ENCODE data around the gene DNAI1. TPM values are rescaled to one million over a fixed set of nuclear protein-coding genes. Genes with fewer than 3 reads are reported as not detected.

The DNAI1 gene
- total and polyA plus RNA-seq, 10 of the 15 experiments (the other 5 are each of a cell fraction or from before 2014, with no cell fraction given) = not detected

- in situ Hi-C loops (cut with MboI) = no loop called here
- Histone ChIP-seq H3K4me2 (ENCODE audit: control insufficient read depth, insufficient read depth) (no peak overlapping the region), H3K27ac (ENCODE audit: control insufficient read depth, insufficient read depth) (no peak overlapping the region), H3K4me3 (no peak overlapping the region), H3K36me3 (ENCODE audit: control insufficient read depth in 2 of 2, insufficient read depth in 2 of 2, low read length in 1 of 2) (no peaks in the 10 kb centered on the region), H3K79me2 (ENCODE audit: control insufficient read depth, insufficient read depth, low read length) (no peaks in the 10 kb centered on the region), H3K27me3 (replicated peaks in 1 of 2; ENCODE audit: control insufficient read depth in 2 of 2, insufficient read depth in 2 of 2, low read length in 1 of 2) (peaks cover 0 to 11% of the 10 kb centered on the region in 2 experiments; a peak in 2 of 4 replicates), H2AFZ (ENCODE audit: control insufficient read depth, low read depth, low read length) (no peak overlapping the region), H3K4me1 (ENCODE audit: control insufficient read depth, insufficient read depth, low read length) (no peaks in the 10 kb centered on the region), H4K20me1 (ENCODE audit: control insufficient read depth, insufficient read depth) (no peaks in the 10 kb centered on the region), H3K9me3 (replicated peaks; ENCODE audit: control insufficient read depth, insufficient read depth, low read length) (no peaks in the 10 kb centered on the region), H3K9ac (ENCODE audit: control insufficient read depth, insufficient read depth, low read length) (no peak overlapping the region)
- TF ChIP-seq POU2F2 (IDR thresholded peaks at IDR 0.05; ENCODE audit: borderline replicate concordance, low read depth, low read length) (no peak), ATF7 (IDR thresholded peaks at IDR 0.05; ENCODE audit: low read depth) (no peak), BRCA1 (IDR thresholded peaks at IDR 0.05; ENCODE audit: low read depth, low read length) (no peak), BMI1 (IDR thresholded peaks at IDR 0.05; ENCODE audit: borderline replicate concordance) (no peak), ELK1 (IDR thresholded peaks at IDR 0.05; ENCODE audit: low read depth, low read length) (no peak), TAF1 (IDR thresholded peaks at IDR 0.05; ENCODE audit: borderline replicate concordance, low read depth, low read length) (no peak), KDM1A (IDR thresholded peaks at IDR 0.05; ENCODE audit: borderline replicate concordance) (no peak), ESRRA (IDR thresholded peaks at IDR 0.05; ENCODE audit: low read length) (no peak), TCF3 (IDR thresholded peaks at IDR 0.05; ENCODE audit: borderline replicate concordance, insufficient read depth, low read depth, low read length) (no peak)
- FAIRE-seq (no peak), ATAC-seq (no peak), DNase-seq (ENCODE audit: low read depth, low spot score) (no peak)
- intact Hi-C loops (cut with micrococcal nuclease; ENCODE audit: unreplicated experiment) = no loop called here
- ChIA-PET CTCF (interaction anchor here (1.4 to 1.5 kb wide), 2 partner anchors 10 to 36 kb away, joined by 3 to 4 read pairs; no protein-coding TSS in a partner anchor), SMC1A (ENCODE audit: uncharacterized antibody, unreplicated experiment) (no interaction called here), POLR2A (no interaction called here), RAD21 (ENCODE audit: unreplicated experiment) (no interaction called here)
- no TSS peak for BruUV-seq (replicated peaks)
- WGBS (ENCODE audit: insufficient coverage, insufficient replicate concordance, low lambda C conversion rate, missing lambda C conversion rate) = 0% methylated on average over 1 of the region's 1 CpG
Measured at GRCh38 chr9:34465468-34465867, 6.9 kb downstream of the DNAI1 start.

Measured in GM12878 (cell line).